Epithelial cell of prostate (primary cell): ENCODE data around the gene HENMT1.

Experiments used
- DNase-seq: peaks from one replicate; pipeline ENCODE4 v3.0.0-alpha.2; 2011; ENCODE audit warnings: low read depth, low spot score
- H3K27ac ChIP-seq: fragments of 450-650 bp; 2 replicates; pipeline ENCODE4 v1.5.1; 2017; ENCODE audit warnings: mild to moderate bottlenecking

HENMT1 gene

GRCh38 chr1:108636876-108637275 lies 24.0 kb downstream of the HENMT1 start:
- H3K27ac ChIP-seq, result no peak overlapping the region
- DNase-seq, result no peak

GRCh38 chr1:108634521-108634920 lies 26.4 kb downstream of the HENMT1 start:
- no peak for DNase-seq
- H3K27ac ChIP-seq, result no peak overlapping the region

- no peak for DNase-seq
- no peak overlapping the region for H3K27ac ChIP-seq
Measured at GRCh38 chr1:108628665-108629064, 32.2 kb downstream of the HENMT1 start.

GRCh38 chr1:108627951-108628350 lies 32.9 kb downstream of the HENMT1 start:
- no peak overlapping the region for H3K27ac ChIP-seq
- DNase-seq, result no peak

GRCh38 chr1:108627256-108627655 lies 33.6 kb downstream of the HENMT1 start:
- DNase-seq, result no peak
- no peak overlapping the region for H3K27ac ChIP-seq

- DNase-seq, result no peak
- no peak overlapping the region for H3K27ac ChIP-seq
Measured at GRCh38 chr1:108624069-108624468, 36.8 kb downstream of the HENMT1 start.

GRCh38 chr1:108617724-108618056 lies 43.2 kb downstream of the HENMT1 start:
- H3K27ac ChIP-seq, result no peak overlapping the region
- no peak for DNase-seq

GRCh38 chr1:108617008-108617723 lies 43.7 kb downstream of the HENMT1 start:
- no peak overlapping the region for H3K27ac ChIP-seq
- no peak for DNase-seq

GRCh38 chr1:108615544-108615943 lies 45.3 kb downstream of the HENMT1 start:
- DNase-seq, result no peak
- no peak overlapping the region for H3K27ac ChIP-seq

GRCh38 chr1:108612496-108612895 lies 48.4 kb downstream of the HENMT1 start:
- H3K27ac ChIP-seq, result no peak overlapping the region
- DNase-seq, result no peak

GRCh38 chr1:108611984-108612383 lies 48.9 kb downstream of the HENMT1 start:
- DNase-seq, result no peak
- no peak overlapping the region for H3K27ac ChIP-seq

GRCh38 chr1:108610073-108610472 lies 50.8 kb downstream of the HENMT1 start:
- H3K27ac ChIP-seq, result no peak overlapping the region
- no peak for DNase-seq

GRCh38 chr1:108609483-108610049 lies 51.3 kb downstream of the HENMT1 start:
- DNase-seq, result no peak
- no peak overlapping the region for H3K27ac ChIP-seq

- no peak overlapping the region for H3K27ac ChIP-seq
- DNase-seq, result no peak
Measured at GRCh38 chr1:108606478-108606877, 54.4 kb downstream of the HENMT1 start.

- DNase-seq, result no peak
- H3K27ac ChIP-seq, result no peak overlapping the region
Measured at GRCh38 chr1:108605633-108606032, 55.3 kb downstream of the HENMT1 start.

- no peak for DNase-seq
- no peak overlapping the region for H3K27ac ChIP-seq
Measured at GRCh38 chr1:108601708-108602410, 59.0 kb downstream of the HENMT1 start.

- H3K27ac ChIP-seq, result no peak overlapping the region
- no peak for DNase-seq
Measured at GRCh38 chr1:108600504-108600903, 60.4 kb downstream of the HENMT1 start.

- DNase-seq, result no peak
- no peak overlapping the region for H3K27ac ChIP-seq
Measured at GRCh38 chr1:108598340-108598739, 62.6 kb downstream of the HENMT1 start.
